GM12878 (cell line): ENCODE data around the gene RPSA.

Experiments
- CTCF ChIP-seq, 3 experiments: IDR thresholded peaks in 2 of 3; conservative IDR thresholded peaks in 1 of 3; 2 replicates each; pipeline ENCODE4 v1.5.1; 2011; ENCODE audit warnings: low read depth in 3 of 3, low read length in 3 of 3, mild to moderate bottlenecking in 3 of 3, control low read depth in 2 of 3, moderate library complexity in 2 of 3, inconsistent platforms in 1 of 3, mixed read lengths in 1 of 3; ENCODE audit not compliant: control insufficient read depth in 2 of 3, insufficient read depth in 1 of 3; ENCODE audit errors: extremely low read depth in 1 of 3
- CUX1 ChIP-seq: IDR thresholded peaks from 2 replicates; pipeline ENCODE4 v1.6.1; 2012; ENCODE audit warnings: improper control_type of control experiment, low read depth, low read length; ENCODE audit not compliant: insufficient replicate concordance
- E4F1 ChIP-seq: fragments of 450-650 bp; IDR thresholded peaks from 2 replicates; pipeline ENCODE4 v1.6.1; 2018; ENCODE audit warnings: borderline replicate concordance, mild to moderate bottlenecking; ENCODE audit not compliant: partially characterized antibody
- EP300 ChIP-seq, 2 experiments: fragments of 150-350 bp in 1 of 2; IDR thresholded peaks; 2 replicates each; pipeline ENCODE4 v1.6.1; 2011 to 2012; ENCODE audit warnings: low read depth in 2 of 2, low read length in 2 of 2, borderline replicate concordance in 1 of 2, improper control_type of control experiment in 1 of 2, inconsistent platforms in 1 of 2; ENCODE audit not compliant: control insufficient read depth in 1 of 2
- ESRRA ChIP-seq: IDR thresholded peaks from 2 replicates; pipeline ENCODE4 v1.6.1; 2012; ENCODE audit warnings: mild to moderate bottlenecking, low read length, improper control_type of control experiment
- MAX ChIP-seq: IDR thresholded peaks from 2 replicates; pipeline ENCODE4 v1.6.1; 2012; ENCODE audit warnings: low read depth, low read length, improper control_type of control experiment
- NFIC ChIP-seq: IDR thresholded peaks from 2 replicates; pipeline ENCODE4 v1.6.1; 2012; ENCODE audit warnings: low read depth, mild to moderate bottlenecking, inconsistent platforms, low read length, moderate library complexity
- PML ChIP-seq: IDR thresholded peaks from 2 replicates; pipeline ENCODE4 v1.6.1; 2012; ENCODE audit warnings: low read length, inconsistent platforms
- RFX5 ChIP-seq: IDR thresholded peaks from 2 replicates; pipeline ENCODE4 v1.6.1; 2011; ENCODE audit warnings: low read depth, low read length, improper control_type of control experiment
- SP1 ChIP-seq: IDR thresholded peaks from one replicate; pipeline ENCODE4 v1.6.1; 2011; ENCODE audit warnings: low read depth, low read length
- TCF12 ChIP-seq: IDR thresholded peaks from 2 replicates; pipeline ENCODE4 v1.6.1; 2011; ENCODE audit warnings: low read depth, mild to moderate bottlenecking, low read length
- ZNF24 ChIP-seq: fragments of 450-650 bp; IDR thresholded peaks from 2 replicates; pipeline ENCODE4 v1.6.1; 2017; ENCODE audit warnings: antibody characterized with exemption, mild to moderate bottlenecking

DNA sequence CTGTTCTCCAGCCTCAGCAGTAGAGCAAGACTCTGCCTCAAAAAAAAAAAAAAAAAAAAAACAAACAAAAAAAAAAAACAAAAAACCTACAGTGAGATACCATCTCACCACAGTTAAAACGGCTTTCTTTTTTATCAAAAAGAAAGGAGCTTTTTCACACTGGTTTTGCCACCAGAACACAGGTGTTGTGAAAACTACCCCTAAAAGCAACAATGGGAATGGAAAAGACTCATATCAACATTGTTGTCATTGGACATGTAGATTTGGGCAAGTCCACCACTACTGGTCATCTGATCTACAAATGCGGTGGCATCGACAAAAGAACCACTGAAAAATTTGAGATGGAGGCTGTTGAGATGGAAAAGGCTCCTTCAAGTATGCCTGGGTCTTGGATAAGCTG is 48.2 kb upstream of the RPSA start:
- TF ChIP-seq CTCF (IDR thresholded peaks at IDR 0.05 in 2 of 3, conservative IDR thresholded peaks at IDR 0.05 in 1 of 3; ENCODE audit: control insufficient read depth in 2 of 3, extremely low read depth in 1 of 3, insufficient read depth in 1 of 3, low read depth in 3 of 3, low read length in 3 of 3) (no peak), EP300 (IDR thresholded peaks at IDR 0.05; ENCODE audit: borderline replicate concordance in 1 of 2, control insufficient read depth in 1 of 2, low read depth in 2 of 2, low read length in 2 of 2) (no peak), ZNF24 (no peak), SP1 (no peak), TCF12 (no peak), NFIC (no peak), RFX5 (no peak), MAX (no peak), ESRRA (no peak), E4F1 (no peak), CUX1 (no peak), PML (no peak)
